HG03039 (cell line): Measurements from ENCODE around the gene BMPR1B.
"Not testable (repeated sequence)": the region's sequence is repeated elsewhere in the genome, so short reads cannot be mapped to it uniquely, and the experiment has no call there.

Experiments used
- ATAC-seq: cut with Tn5 transposase; IDR thresholded peaks from one replicate; pipeline ENCODE4 v1.9.1; 2021; ENCODE audit warnings: mild to moderate bottlenecking, moderate library complexity; ENCODE audit not compliant: unreplicated experiment

BMPR1B gene

DNA sequence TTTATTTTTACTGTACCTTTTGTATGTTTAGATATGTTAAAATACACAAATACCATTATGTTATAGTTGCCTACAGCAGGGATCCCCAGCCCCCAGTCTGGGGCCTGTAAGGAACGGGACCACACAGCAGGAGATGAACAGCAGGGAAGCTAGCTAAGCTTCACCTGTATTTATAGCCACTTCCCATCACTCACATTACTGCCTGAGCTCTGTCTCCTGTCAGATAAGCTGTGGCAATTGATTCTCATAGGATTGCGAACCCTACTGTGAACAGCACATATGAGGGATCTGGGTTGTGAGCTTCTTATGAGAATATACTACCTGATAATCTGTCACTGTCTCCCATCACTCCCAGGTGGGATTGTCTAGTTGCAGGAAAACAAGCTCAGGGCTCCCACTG, 73.9 kb downstream of the BMPR1B start:
- no peak for ATAC-seq

DNA sequence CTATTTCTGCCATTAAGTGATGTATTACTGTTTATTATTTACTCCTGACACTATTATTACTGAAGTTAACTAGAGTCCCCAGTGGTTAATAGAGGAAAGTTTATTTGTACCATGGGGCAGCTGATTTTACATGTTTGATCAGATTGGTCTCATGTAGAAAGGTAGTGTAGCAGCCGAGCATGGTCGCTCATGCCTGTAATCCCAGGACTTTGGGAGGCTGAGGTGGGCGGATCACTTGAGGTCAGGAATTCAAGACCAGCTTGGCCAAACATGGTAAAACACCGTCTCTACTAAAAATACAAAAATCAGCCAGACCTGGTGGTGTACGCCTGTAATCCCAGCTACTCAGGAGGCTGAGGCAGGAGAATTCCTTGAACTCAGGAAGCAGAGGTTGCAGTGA, 74.6 kb downstream of the BMPR1B start:
- not testable (repeated sequence) for ATAC-seq

GRCh38 chr4:94833394-94833793, 75.6 kb downstream of the BMPR1B start:
- no peak for ATAC-seq

DNA sequence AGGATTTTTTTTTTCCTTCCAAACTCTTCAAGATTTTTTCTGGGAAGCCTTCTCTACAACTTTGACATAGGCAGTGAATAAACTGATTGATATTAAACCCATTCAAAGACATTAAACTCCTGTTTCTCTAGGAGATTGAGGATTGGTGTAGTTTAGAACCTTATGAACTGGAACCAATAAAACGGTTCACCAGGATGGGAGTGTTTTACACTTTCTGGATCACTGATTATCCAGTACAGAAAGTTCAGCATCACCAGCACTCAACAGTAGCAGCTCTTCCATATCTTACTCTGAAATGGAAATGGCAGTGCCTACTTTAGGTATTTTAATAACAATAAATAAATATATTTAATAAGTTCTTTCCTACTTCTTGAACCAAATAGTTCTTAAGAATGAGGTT, 76.7 kb downstream of the BMPR1B start:
- ATAC-seq = no peak

DNA sequence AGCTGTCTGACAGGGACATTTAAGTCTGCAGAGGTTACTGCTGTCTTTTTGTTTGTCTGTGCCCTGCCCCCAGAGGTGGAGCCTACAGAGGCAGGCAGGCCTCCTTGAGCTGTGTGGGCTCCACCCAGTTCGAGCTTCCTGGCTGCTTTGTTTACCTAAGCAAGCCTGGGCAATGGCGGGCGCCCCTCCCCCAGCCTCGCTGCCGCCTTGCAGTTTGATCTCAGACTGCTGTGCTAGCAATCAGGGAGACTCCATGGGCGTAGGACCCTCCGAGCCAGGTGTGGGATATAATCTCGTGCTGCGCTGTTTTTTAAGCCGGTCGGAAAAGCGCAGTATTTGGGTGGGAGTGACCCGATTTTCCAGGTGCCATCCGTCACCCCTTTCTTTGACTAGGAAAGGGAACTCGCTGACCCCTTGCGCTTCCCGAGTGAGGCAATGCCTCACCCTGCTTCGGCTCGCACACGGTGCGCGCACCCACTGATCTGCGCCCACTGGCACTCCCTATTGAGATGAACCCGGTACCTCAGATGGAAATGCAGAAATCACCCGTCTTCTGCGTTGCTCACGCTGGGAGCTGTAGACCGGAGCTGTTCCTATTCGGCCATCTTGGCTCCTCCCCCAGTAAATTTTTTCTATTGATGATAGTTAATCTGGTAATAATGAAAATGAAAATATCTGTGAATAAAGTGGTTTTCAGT, 83.6 kb downstream of the BMPR1B start:
- ATAC-seq = not testable (repeated sequence)

GRCh38 chr4:94841864-94842221, 84.1 kb downstream of the BMPR1B start:
- no peak for ATAC-seq

DNA sequence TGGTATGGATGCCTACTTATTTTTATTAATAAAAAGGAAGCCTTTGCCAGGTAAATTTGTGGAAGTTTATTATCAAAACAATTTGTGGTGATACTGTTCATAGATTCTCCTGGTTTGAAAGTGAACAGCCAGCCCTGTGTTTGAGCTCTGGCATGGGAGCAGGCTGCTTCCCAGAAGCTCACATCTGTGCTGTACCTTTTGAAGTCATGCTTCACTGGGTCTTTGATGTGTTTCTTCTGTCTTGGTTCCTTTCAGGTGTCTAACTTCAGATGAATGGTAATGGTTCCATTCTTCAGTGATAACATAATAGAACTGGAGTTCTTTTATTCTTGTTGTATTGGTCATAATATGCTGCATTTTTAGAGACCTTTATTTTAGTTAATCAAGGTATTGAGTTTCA, 85.5 kb downstream of the BMPR1B start:
- no peak for ATAC-seq

- no peak for ATAC-seq
Observed at GRCh38 chr4:94848326-94848725, 90.6 kb downstream of the BMPR1B start.

DNA sequence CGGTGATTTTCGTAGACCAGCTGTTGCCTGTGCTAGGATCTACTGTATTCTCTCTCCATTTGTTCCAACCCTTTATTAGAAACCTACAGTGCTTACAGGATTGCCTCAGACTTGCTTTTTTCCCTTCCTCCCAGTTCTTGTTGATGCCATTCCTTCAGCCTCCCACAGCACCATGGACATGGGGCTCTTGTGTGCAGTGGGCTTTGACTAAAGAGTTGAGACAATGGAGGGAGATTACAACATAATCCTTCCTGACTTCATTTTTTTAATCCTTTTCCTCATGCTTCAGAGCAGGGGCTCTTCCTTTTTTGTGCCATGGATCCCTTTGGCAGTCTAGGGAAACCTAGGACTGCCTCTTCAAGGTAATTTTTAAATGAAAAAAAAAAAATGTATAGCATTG, 92.1 kb downstream of the BMPR1B start:
- no peak for ATAC-seq

- no peak for ATAC-seq
Observed at GRCh38 chr4:94852616-94853015, 94.9 kb downstream of the BMPR1B start.

DNA sequence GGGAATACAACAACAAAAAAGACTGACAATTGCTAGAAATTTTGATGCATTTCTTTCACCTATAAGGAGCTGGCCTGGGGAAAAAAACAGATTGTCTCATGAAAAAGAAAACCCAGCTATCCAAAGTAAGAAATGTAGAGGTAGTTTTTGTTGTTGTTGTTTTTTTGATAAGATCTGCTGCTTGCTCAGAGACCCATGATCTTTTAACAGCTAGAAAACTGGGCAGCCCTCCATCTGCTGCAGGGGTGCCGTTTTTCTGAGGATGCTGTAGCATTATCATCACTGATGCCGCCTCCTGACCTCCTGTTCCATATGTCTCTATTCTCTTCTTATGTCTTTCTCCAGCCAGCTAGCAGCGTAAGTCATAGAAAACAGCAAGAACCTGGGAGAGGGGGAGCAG, 98.3 kb downstream of the BMPR1B start:
- no peak for ATAC-seq

DNA sequence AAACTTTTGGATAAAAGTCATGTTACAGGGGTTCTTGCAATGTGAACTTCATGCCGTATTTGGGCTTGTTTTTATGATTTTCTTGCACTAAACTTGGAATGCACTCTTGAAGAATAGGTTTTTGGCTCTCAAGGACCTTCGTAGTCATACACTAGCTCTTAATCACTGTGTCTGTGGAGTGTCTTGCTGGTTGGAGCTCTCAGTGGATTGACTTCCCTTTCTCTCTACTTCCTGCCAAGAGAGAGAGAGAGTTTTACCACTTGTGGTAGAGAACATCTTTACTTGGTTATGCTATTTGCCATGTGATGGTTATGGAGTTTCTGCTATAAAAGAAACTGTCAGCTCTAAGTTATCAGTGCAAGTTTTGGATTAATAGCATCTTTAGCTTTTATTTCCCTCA, 112.4 kb downstream of the BMPR1B start:
- no peak for ATAC-seq

- no peak for ATAC-seq
Observed at GRCh38 chr4:94871644-94872305, 114.0 kb downstream of the BMPR1B start.

DNA sequence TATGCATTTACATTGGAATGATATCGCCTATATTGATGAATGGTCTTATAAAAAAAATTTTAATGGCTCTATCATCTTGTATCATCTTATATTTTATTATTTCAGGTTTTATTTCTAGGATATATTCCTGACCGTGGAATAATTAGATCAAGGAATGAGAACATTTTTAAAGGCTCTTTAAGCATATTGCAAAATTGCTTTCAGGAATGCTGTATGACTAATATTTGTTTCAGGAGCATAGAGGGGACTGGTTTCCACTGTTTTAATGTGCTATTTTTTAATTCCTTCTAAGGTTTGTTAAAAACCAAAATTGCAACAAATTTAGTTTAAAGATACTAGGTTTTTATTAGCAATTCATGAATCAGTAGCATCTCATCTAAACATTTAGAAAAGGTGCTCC, 120.2 kb downstream of the BMPR1B start:
- no peak for ATAC-seq

DNA sequence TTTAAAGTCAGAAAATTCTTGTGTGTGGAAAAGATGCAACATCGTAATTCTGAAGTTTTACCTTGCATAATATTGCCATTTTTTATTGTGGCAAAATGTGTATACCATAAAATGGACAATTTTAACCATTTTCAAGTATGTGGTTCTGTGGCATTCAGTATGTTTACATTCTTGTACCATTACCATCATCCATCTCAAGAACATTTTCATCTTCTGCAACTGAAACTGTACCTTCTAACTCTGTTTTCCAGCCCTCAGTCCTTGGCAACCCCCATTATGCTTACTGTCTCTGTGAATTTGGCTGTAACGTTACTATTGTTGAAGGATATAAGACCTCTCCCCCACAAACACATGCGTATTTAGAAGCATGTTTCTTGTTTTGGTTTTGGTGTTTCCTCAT, 123.2 kb downstream of the BMPR1B start:
- ATAC-seq = no peak

DNA sequence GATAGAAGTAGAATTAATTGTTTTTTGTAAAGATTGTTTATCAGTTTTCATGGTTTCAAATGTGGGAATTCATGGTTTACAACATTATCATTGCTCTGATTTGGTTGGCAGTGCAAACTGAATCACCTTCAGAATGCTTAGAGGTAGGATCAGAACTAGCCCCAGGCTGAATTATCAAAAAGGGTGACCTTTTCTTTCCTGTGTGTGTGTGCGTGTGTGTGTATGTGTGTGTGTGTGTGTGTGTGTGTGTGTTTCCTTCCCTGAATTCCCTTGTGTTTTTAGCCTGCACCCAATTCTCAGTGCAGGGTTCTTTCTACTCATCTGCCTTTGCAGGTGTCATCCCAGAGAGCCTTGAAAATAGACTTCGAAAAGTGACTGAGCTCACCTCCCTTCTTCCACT, 125.0 kb downstream of the BMPR1B start:
- ATAC-seq = no peak

DNA sequence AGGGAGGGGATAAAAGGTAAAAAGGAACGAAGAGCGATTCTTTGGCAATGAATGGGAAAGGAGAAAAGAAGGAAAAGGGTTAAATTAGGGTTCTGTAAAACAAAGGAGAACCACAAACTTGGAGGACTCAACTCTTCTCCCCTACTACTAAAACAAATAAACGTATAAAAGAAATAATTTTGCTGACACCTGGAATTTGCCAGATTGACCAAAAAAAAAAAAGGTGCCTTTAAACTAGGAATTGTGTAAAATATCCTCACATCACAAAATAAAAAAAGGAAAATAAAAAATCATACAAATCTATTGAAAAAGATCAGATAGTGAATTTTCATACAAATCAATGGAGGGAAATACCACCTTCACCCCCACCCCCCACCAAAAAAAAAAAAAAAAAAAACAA, 129.3 kb downstream of the BMPR1B start:
- ATAC-seq = no peak

DNA sequence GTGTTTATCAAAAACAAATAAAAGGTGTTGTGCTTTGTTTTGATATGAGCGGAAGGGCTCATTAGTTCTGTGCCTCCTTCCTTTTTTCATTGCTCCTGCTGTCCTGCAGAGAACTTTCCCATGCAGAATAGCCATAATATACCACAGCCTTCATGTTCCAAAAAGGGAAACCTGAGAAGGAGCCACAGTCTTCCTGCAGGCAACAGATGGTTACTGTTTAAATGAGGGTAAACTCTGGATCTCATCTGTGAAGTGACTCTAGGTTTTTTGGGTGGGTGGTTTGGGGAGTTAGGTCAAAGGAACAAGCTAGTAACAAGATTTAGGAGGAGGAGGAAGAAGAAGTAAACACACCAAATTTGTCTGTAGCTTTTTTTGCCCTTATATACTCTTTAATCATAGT, 131.8 kb downstream of the BMPR1B start:
- no peak for ATAC-seq

- ATAC-seq = no peak
Observed at GRCh38 chr4:94889946-94890345, 132.2 kb downstream of the BMPR1B start.

- ATAC-seq = no peak
Observed at GRCh38 chr4:94890579-94890978, 132.8 kb downstream of the BMPR1B start.

- ATAC-seq = no peak
Observed at GRCh38 chr4:94892051-94892450, 134.3 kb downstream of the BMPR1B start.

GRCh38 chr4:94895081-94895480, 137.3 kb downstream of the BMPR1B start:
- no peak for ATAC-seq

DNA sequence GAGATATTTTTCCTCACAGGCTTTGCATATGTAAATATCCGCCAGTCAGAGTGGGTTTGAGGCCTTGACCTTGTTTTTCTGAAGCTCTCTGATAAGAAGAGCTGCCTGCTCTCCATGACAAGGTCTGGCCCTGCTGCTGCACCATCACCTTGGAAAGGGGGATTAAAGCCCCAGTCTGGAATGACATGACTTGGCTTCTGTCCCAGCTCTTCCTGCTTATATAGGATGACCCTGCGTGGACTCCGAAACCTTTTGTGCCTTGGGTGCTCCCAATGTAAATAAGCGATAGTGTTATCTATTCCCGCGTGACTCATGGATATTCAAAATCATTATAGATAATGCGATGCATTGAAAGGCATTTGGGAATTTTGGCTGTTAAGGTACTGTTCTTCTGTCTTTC, 139.3 kb downstream of the BMPR1B start:
- no peak for ATAC-seq
